Ascending aorta (tissue), 2 donors: ENCODE results near the gene RDH13. TPM values are rescaled to one million over a fixed set of nuclear protein-coding genes. Genes with fewer than 3 reads are reported as not detected.
"Not testable (repeated sequence)": the region's sequence is repeated elsewhere in the genome, so short reads cannot be mapped to it uniquely, and the experiment has no call there.

Experiments used
- DNase-seq, 2 donors: peaks; one replicate each; pipeline ENCODE4 v3.0.0-alpha.2; 2019; ENCODE audit warnings: low spot score in 2 of 2
- H3K27ac ChIP-seq, 2 donors: fragments of 200-600 bp; sonication (generic); one replicate each; pipeline ENCODE4 v1.5.1; 2016 to 2017; ENCODE audit warnings: mild to moderate bottlenecking in 1 of 2
- H3K27me3 ChIP-seq: fragments of 200-600 bp; sonication (generic); one replicate; pipeline ENCODE4 v1.5.1; 2017
- H3K36me3 ChIP-seq, 2 donors: fragments of 200-600 bp; sonication (generic); one replicate each; pipeline ENCODE4 v1.5.1; 2016
- H3K4me1 ChIP-seq, 2 donors: fragments of 200-600 bp; sonication (generic); one replicate each; pipeline ENCODE4 v1.5.1; 2016 to 2017; ENCODE audit warnings: mild to moderate bottlenecking in 1 of 2
- H3K4me3 ChIP-seq, 2 donors: fragments of 200-600 bp; sonication (generic); one replicate each; pipeline ENCODE4 v1.5.1; 2016 to 2017; ENCODE audit warnings: mild to moderate bottlenecking in 1 of 2
- H3K9me3 ChIP-seq, 2 donors: fragments of 200-600 bp; sonication (generic); one replicate each; pipeline ENCODE4 v1.5.1; 2016
- intact Hi-C: fragments of 100-400 bp; cut with DNase I; formaldehyde crosslinking; loops from one replicate; pipeline ENCODE4 v1.15.1; 2023
- total RNA-seq: library from RNA; depleted of rRNA; stranded (reverse); fragments of >200 nt; gene quantifications from one replicate; pipeline ENCODE4 v1.1.0, GENCODE V29; 2016
- TF ChIP-seq, protein P1 (sequence below), 3 experiments: fragments of 200-600 bp in 2 of 3; fragments of 450-650 bp in 1 of 3; sonication (generic) in 2 of 3; IDR thresholded peaks; one replicate each; pipeline ENCODE4 v1.5.1; 2016 to 2019; ENCODE audit warnings: antibody characterized with exemption in 3 of 3, mild to moderate bottlenecking in 1 of 3, moderate library complexity in 1 of 3

Gene RDH13
- total RNA-seq, 1 donor from 2014 or later, result 12.1 TPM

DNA sequence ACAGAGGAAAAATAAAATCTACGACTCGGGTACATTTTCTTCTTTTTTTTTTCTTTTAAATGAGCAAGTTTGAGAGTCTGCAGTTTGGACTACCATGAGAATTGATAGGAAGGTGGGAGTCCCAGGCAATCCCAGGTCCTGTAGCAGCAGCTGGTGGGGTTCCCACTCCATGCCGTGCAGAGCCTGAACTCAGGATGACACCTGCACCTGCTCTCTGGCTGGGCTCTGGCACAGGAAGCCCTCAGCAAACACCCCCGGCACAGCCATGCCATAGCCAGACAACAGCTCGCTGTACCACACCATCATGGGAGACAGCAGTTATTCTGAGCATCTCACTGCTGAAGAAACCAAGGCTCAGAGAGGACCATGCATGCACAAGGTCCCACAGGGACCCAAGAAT lies 18.7 kb downstream of the RDH13 start:
- DNase-seq, result no peak
- H3K36me3 ChIP-seq, result peaks cover 31 to 58% of the 10 kb centered on the region in 2 donors

DNA sequence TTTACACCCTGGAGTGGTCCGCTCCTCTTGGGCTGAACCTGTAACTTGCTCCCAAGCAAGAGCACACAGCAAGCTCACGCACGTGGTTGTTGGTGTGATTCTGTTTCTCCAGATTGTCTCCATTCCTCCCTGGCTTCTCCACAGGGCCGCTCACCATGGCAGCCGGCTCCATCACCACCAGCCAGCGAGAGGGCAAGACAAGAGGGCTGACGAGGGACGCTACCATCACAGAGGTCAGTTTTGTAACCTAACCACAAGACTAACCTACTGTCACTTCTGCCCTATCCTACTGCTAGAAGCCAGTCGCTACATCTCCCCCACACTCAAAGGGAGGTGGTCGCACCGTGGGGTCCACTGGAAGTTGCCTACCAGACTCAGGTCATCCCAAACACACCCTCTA lies 20.3 kb downstream of the RDH13 start:
- Histone ChIP-seq H3K9me3 (no peaks in the 10 kb centered on the region), H3K4me3 (no peak overlapping the region), H3K27ac (no peak overlapping the region), H3K4me1 (no peaks in the 10 kb centered on the region), H3K36me3 (peaks cover 23 to 42% of the 10 kb centered on the region in 2 donors), H3K27me3 (no peaks in the 10 kb centered on the region)
- TF ChIP-seq, protein P1, sequence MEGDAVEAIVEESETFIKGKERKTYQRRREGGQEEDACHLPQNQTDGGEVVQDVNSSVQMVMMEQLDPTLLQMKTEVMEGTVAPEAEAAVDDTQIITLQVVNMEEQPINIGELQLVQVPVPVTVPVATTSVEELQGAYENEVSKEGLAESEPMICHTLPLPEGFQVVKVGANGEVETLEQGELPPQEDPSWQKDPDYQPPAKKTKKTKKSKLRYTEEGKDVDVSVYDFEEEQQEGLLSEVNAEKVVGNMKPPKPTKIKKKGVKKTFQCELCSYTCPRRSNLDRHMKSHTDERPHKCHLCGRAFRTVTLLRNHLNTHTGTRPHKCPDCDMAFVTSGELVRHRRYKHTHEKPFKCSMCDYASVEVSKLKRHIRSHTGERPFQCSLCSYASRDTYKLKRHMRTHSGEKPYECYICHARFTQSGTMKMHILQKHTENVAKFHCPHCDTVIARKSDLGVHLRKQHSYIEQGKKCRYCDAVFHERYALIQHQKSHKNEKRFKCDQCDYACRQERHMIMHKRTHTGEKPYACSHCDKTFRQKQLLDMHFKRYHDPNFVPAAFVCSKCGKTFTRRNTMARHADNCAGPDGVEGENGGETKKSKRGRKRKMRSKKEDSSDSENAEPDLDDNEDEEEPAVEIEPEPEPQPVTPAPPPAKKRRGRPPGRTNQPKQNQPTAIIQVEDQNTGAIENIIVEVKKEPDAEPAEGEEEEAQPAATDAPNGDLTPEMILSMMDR (IDR thresholded peaks at IDR 0.05), result no peak
- intact Hi-C loops, result no loop called here
- DNase-seq, result no peak

More for the DNA sequence above, 18.7 kb downstream of the RDH13 start:
- intact Hi-C loops, result no loop called here
- Histone ChIP-seq H3K27me3 (no peaks in the 10 kb centered on the region), H3K9me3 (no peaks in the 10 kb centered on the region), H3K4me3 (no peak overlapping the region), H3K4me1 (no peaks in the 10 kb centered on the region), H3K27ac (no peak overlapping the region)
- TF ChIP-seq, protein P1 (IDR thresholded peaks at IDR 0.05), result no peak

DNA sequence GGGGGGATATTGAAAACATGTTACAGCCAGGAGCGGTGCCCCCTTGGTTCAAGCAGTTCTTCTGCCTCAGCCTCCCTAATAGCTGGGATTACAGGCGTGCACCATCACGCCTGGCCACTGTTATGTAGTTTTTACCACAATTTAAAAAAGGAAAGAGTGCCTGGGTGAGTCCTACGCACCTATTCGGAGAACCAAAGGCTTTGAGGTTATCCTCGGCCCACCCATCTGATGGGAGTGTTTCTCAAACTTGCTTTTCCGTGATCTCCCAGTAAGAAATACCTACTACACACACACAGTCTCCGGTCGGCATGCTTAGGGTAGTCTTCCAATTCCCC lies 20.6 kb downstream of the RDH13 start:
- no peak for DNase-seq
- Histone ChIP-seq H3K27ac (no peak overlapping the region), H3K4me1 (no peaks in the 10 kb centered on the region), H3K4me3 (no peak overlapping the region), H3K9me3 (no peaks in the 10 kb centered on the region), H3K27me3 (no peaks in the 10 kb centered on the region), H3K36me3 (peaks cover 19 to 38% of the 10 kb centered on the region in 2 donors)
- intact Hi-C loops, result no loop called here
- TF ChIP-seq, protein P1 (IDR thresholded peaks at IDR 0.05), result no peak

DNA sequence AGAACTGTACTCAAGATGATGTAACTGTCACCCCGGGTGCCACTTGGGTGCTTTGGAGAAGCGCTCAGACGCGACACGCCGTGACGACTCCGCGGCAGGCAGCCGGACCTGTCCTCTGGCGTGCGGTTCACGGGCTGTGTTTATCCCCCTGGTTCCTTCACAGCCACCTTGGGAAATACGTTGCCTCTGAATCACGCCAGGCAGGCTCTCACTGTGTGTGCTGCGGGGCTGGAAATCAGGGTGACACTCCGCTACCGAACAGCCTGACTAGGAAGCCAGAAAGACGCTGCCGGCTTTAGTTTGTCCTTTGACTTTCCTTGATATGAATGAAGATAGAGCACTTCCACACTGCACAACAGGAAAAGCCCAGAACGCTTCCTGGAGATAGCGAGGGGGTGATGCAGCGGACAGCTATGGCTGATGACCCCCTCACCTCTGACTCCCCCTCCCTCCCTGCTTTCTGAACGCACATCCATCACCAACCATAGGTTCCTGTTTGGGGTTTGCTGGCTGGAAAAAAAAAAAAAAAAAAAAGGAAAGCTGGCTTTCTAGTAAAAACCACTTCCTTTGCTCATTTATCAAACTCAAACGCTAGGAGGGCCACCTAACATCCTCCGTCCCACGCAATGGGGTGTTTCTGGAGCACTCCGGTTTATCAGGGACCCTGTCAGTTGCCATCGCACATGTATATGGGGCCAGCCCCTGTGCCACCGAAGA lies 21.2 kb downstream of the RDH13 start:
- TF ChIP-seq, protein P1 (IDR thresholded peaks at IDR 0.05), result no peak
- intact Hi-C loops, result no loop called here
- no peak for DNase-seq
- no peak overlapping the region for H3K4me3 ChIP-seq
- peaks cover 15 to 33% of the 10 kb centered on the region in 2 donors for H3K36me3 ChIP-seq
- H3K4me1 ChIP-seq, result no peaks in the 10 kb centered on the region
- no peaks in the 10 kb centered on the region for H3K9me3 ChIP-seq
- no peak overlapping the region for H3K27ac ChIP-seq
- H3K27me3 ChIP-seq, result no peaks in the 10 kb centered on the region

DNA sequence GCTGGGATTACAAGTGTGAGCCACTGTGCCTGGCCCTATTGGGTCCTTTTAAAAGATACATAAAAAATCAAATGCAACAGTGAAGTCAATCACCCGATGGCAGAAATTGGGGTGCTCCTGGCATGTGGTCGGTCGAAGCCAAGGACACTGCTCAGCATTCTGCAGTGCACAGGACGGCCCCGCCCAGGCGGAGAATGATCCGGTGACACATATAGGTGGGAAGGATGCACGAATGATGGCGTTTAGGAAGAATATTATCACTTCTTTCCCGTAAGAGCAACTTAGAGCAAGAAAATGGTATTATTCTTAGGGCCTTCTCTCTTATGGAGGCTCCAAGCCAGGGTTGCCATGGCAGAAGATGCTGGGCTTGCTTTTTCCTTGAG lies 21.7 kb downstream of the RDH13 start:
- no peaks in the 10 kb centered on the region for H3K27me3 ChIP-seq
- H3K4me1 ChIP-seq, result no peaks in the 10 kb centered on the region
- H3K9me3 ChIP-seq, result no peaks in the 10 kb centered on the region
- peaks cover 10 to 29% of the 10 kb centered on the region in 2 donors for H3K36me3 ChIP-seq
- no peak overlapping the region for H3K27ac ChIP-seq
- DNase-seq, result no peak
- no peak overlapping the region for H3K4me3 ChIP-seq
- intact Hi-C loops, result no loop called here
- TF ChIP-seq, protein P1 (IDR thresholded peaks at IDR 0.05), result no peak

DNA sequence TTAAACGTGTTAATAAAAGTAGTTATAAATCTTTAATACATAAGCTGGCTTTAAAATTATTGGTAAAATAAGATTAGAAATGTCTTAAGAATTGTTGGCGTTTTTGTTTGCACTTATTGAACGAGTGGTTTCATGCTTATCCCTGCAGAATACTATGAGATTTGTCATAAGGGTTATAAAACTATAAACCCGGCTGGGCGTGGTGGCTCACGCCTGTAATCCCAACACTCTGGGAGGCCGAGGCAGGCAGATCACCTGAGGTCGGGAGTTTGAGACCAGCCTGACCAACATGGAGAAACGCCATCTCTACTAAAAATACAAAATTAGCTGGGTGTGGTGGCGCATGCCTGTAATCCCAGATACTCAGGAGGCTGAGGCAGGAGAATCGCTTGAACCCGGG lies 22.3 kb downstream of the RDH13 start:
- H3K4me1 ChIP-seq, H3K27ac ChIP-seq, intact Hi-C loops, H3K27me3 ChIP-seq, DNase-seq, H3K4me3 ChIP-seq, H3K9me3 ChIP-seq: not testable (repeated sequence)
- peaks cover 10 to 29% of the 10 kb centered on the region in 2 donors for H3K36me3 ChIP-seq

DNA sequence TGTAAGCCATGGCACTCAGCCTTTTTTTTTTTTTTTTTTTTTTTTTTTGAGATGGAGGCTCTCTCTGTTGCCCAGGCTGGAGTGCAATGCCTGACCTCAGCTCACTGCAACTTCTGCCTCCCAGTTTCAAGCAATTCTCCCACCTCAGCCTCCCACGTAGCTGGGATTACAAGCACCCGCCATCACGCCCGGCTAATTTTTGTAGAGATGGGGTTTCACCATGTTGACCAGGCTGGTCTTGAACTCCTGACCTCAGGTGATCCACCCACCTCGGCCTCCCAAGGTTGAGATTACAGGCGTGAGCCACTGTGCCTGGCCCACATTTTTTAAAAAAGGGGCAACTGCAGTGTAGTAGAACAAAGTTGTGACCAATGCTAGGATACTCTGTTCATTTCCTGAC lies 25.3 kb downstream of the RDH13 start:
- H3K27ac ChIP-seq, DNase-seq, H3K4me1 ChIP-seq, H3K27me3 ChIP-seq, H3K36me3 ChIP-seq, H3K4me3 ChIP-seq, H3K9me3 ChIP-seq, intact Hi-C loops: not testable (repeated sequence)
